ENCODE measurements around the gene POU2AF2.

Gene POU2AF2

GRCh38 chr11:111298413-111299100 is 53.0 kb downstream of the POU2AF2 start, which contains the start of gene POU2AF3:
TSS of gene POU2AF3 (plus strand) at chr11:111298546. CDS start at chr11:111298582, 36 bp downstream.
- ChIA-PET CTCF (interaction anchor here (0.6 kb wide), 1 partner anchor 73 kb away, joined by 3 read pairs; no protein-coding TSS in a partner anchor), POLR2A (no interaction called here)
- TF ChIP-seq SUZ12 (IDR thresholded peaks at IDR 0.05): no peak
- no peak for TF ChIP-seq TARDBP (IDR thresholded peaks at IDR 0.05)
- TF ChIP-seq SP1 (IDR thresholded peaks at IDR 0.05): no peak
- TF ChIP-seq FOXM1 (IDR thresholded peaks at IDR 0.05; ENCODE audit: borderline replicate concordance): no peak
- no peak for TF ChIP-seq L3MBTL2 (conservative IDR thresholded peaks at IDR 0.05)
- no peak for TF ChIP-seq ZNF384 (IDR thresholded peaks at IDR 0.05)
- no peak for TF ChIP-seq ELF4 (IDR thresholded peaks at IDR 0.05)
- no peak for TF ChIP-seq CTBP1 (IDR thresholded peaks at IDR 0.05; ENCODE audit: borderline replicate concordance)
- TF ChIP-seq FOXA1 (IDR thresholded peaks at IDR 0.05): no peak
- TF ChIP-seq HDGF (IDR thresholded peaks at IDR 0.05; ENCODE audit: borderline replicate concordance): no peak
- TF ChIP-seq ARNT (IDR thresholded peaks at IDR 0.05): no peak
- TF ChIP-seq BHLHE40 (IDR thresholded peaks at IDR 0.05; ENCODE audit: borderline replicate concordance): no peak
- no peak for TF ChIP-seq NFRKB (IDR thresholded peaks at IDR 0.05)
- no peak for TF ChIP-seq LEF1 (IDR thresholded peaks at IDR 0.05; ENCODE audit: borderline replicate concordance)
- no peak for DNase-seq (ENCODE audit: extremely low spot score)

GRCh38 chr11:111299101-111300026 is 53.8 kb downstream of the POU2AF2 start:
- POLR2A ChIA-PET: no interaction called here
- TF ChIP-seq FOXA1 (IDR thresholded peaks at IDR 0.05) (no peak), NFRKB (IDR thresholded peaks at IDR 0.05) (no peak), SP1 (IDR thresholded peaks at IDR 0.05) (no peak), ZNF384 (IDR thresholded peaks at IDR 0.05) (no peak), SUZ12 (IDR thresholded peaks at IDR 0.05) (no peak), FOXM1 (IDR thresholded peaks at IDR 0.05; ENCODE audit: borderline replicate concordance) (no peak), LEF1 (IDR thresholded peaks at IDR 0.05; ENCODE audit: borderline replicate concordance) (no peak), ARNT (IDR thresholded peaks at IDR 0.05) (no peak), ELF4 (IDR thresholded peaks at IDR 0.05) (no peak), FOXK2 (IDR thresholded peaks at IDR 0.05) (no peak), PKNOX1 (IDR thresholded peaks at IDR 0.05) (no peak), L3MBTL2 (conservative IDR thresholded peaks at IDR 0.05) (no peak), HDGF (IDR thresholded peaks at IDR 0.05; ENCODE audit: borderline replicate concordance) (no peak), TARDBP (IDR thresholded peaks at IDR 0.05) (no peak), CTBP1 (IDR thresholded peaks at IDR 0.05; ENCODE audit: borderline replicate concordance) (no peak), BHLHE40 (IDR thresholded peaks at IDR 0.05; ENCODE audit: borderline replicate concordance) (no peak)
- CTCF ChIA-PET: interaction anchor here (0.6 kb wide), 1 partner anchor 73 kb away, joined by 3 read pairs; no protein-coding TSS in a partner anchor
- no peak for DNase-seq (ENCODE audit: extremely low spot score)

GRCh38 chr11:111300569-111300968 is 55.0 kb downstream of the POU2AF2 start:
- DNase-seq (ENCODE audit: extremely low spot score): no peak
- CTCF ChIA-PET: no interaction called here
- TF ChIP-seq ZNF384 (IDR thresholded peaks at IDR 0.05) (no peak), SUZ12 (IDR thresholded peaks at IDR 0.05) (no peak), FOXA1 (IDR thresholded peaks at IDR 0.05) (no peak), FOXM1 (IDR thresholded peaks at IDR 0.05; ENCODE audit: borderline replicate concordance) (no peak), L3MBTL2 (conservative IDR thresholded peaks at IDR 0.05) (no peak), BHLHE40 (IDR thresholded peaks at IDR 0.05; ENCODE audit: borderline replicate concordance) (no peak), TARDBP (IDR thresholded peaks at IDR 0.05) (no peak), CTBP1 (IDR thresholded peaks at IDR 0.05; ENCODE audit: borderline replicate concordance) (no peak), FOXK2 (IDR thresholded peaks at IDR 0.05) (no peak), HDGF (IDR thresholded peaks at IDR 0.05; ENCODE audit: borderline replicate concordance) (no peak), PKNOX1 (IDR thresholded peaks at IDR 0.05) (no peak), ARNT (IDR thresholded peaks at IDR 0.05) (no peak), SP1 (IDR thresholded peaks at IDR 0.05) (no peak), ELF4 (IDR thresholded peaks at IDR 0.05) (no peak), LEF1 (IDR thresholded peaks at IDR 0.05; ENCODE audit: borderline replicate concordance) (no peak), NFRKB (IDR thresholded peaks at IDR 0.05) (no peak)
- POLR2A ChIA-PET: no interaction called here

GRCh38 chr11:111301004-111301841 is 55.7 kb downstream of the POU2AF2 start:
- TF ChIP-seq NFRKB (IDR thresholded peaks at IDR 0.05): no peak
- TF ChIP-seq SP1 (IDR thresholded peaks at IDR 0.05): no peak
- TF ChIP-seq HDGF (IDR thresholded peaks at IDR 0.05; ENCODE audit: borderline replicate concordance): no peak
- no peak for TF ChIP-seq PKNOX1 (IDR thresholded peaks at IDR 0.05)
- TF ChIP-seq FOXA1 (IDR thresholded peaks at IDR 0.05): no peak
- TF ChIP-seq SUZ12 (IDR thresholded peaks at IDR 0.05): no peak
- no peak for TF ChIP-seq TARDBP (IDR thresholded peaks at IDR 0.05)
- no peak for TF ChIP-seq FOXM1 (IDR thresholded peaks at IDR 0.05; ENCODE audit: borderline replicate concordance)
- TF ChIP-seq FOXK2 (IDR thresholded peaks at IDR 0.05): no peak
- no peak for TF ChIP-seq ELF4 (IDR thresholded peaks at IDR 0.05)
- TF ChIP-seq LEF1 (IDR thresholded peaks at IDR 0.05; ENCODE audit: borderline replicate concordance): no peak
- TF ChIP-seq ZNF384 (IDR thresholded peaks at IDR 0.05): no peak
- TF ChIP-seq CTBP1 (IDR thresholded peaks at IDR 0.05; ENCODE audit: borderline replicate concordance): no peak
- no peak for TF ChIP-seq ARNT (IDR thresholded peaks at IDR 0.05)
- no peak for TF ChIP-seq L3MBTL2 (conservative IDR thresholded peaks at IDR 0.05)
- ChIA-PET POLR2A (no interaction called here), CTCF (no interaction called here)
- no peak for DNase-seq (ENCODE audit: extremely low spot score)
